ENCODE results near the gene TMEM171. TPM values are rescaled to one million over a fixed set of nuclear protein-coding genes. Genes with fewer than 3 reads are reported as not detected.
A peak's percentile ranks its signal among the peaks of the same experiment; 100 is the strongest.

TMEM171 gene
- total RNA-seq, 2 donors from 2014 or later = 0.62 to 1.4 TPM

DNA sequence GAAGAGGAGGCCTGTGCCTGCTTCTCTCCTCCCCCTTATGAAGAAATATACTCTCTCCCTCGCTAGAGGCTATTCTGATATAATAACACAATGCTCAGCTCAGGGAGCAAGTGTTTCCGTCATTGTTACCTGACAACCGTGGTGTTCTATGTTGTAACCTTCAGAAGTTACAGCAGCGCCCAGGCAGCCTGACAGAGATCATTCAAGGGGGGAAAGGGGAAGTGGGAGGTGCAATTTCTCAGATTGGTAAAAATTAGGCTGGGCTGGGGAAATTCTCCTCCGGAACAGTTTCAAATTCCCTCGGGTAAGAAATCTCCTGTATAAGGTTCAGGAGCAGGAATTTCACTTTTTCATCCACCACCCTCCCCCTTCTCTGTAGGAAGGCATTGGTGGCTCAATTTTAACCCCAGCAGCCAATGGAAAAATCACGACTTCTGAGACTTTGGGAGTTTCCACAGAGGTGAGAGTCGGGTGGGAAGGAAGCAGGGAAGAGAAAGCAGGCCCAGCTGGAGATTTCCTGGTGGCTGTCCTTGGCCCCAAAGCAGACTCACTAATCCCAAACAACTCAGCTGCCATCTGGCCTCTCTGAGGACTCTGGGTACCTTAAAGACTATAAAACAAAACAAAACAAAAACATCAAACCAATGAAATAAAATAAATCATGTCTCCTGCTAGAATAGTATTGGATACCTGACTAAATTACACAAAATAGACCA is 53.9 kb downstream of the TMEM171 start:
- no peak for ATAC-seq
- peaks cover 6 to 7% of the 10 kb centered on the region in 2 donors for H3K4me1 Mint-ChIP-seq (ENCODE audit: low read depth in 2 of 2)
- peaks cover 42 to 64% of the 10 kb centered on the region in 2 donors for H3K27me3 Mint-ChIP-seq
- H3K27ac Mint-ChIP-seq = no peak overlapping the region
- no peaks in the 10 kb centered on the region for H3K9me3 Mint-ChIP-seq
- no peak for DNase-seq (ENCODE audit: low spot score)
- no peak overlapping the region for H3K4me3 Mint-ChIP-seq
- H3K36me3 Mint-ChIP-seq = no peaks in the 10 kb centered on the region

DNA sequence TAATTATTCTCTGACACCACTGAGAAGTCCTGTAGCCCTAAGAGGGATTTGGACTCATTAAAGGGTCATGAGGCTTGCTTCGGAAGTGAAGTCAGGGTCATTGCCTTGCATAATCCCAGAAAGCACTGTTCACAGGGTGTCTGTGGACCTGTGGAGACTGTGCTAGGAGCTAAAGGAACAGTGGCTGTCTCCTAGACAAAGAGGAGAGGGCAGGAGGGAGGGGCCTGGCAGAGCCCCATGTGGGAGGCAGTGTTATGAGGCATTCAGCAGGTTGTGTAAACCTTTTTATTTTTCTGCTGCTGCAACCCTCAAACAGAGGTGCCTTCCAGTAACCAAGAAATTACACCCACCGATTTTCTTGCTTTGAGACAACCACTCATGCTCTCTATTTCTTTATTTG is 55.9 kb downstream of the TMEM171 start:
- Mint-ChIP-seq H3K27ac (no peak overlapping the region), H3K36me3 (no peaks in the 10 kb centered on the region), H3K9me3 (no peaks in the 10 kb centered on the region), H3K4me1 (ENCODE audit: low read depth in 2 of 2) (no peaks in the 10 kb centered on the region), H3K27me3 (peaks cover 45 to 72% of the 10 kb centered on the region in 2 donors), H3K4me3 (no peak overlapping the region)
- ATAC-seq (no peak), DNase-seq (ENCODE audit: low spot score) (peak; percentile 18)

GRCh38 chr5:73178265-73178664 is 57.9 kb downstream of the TMEM171 start:
- Mint-ChIP-seq H3K4me1 (ENCODE audit: low read depth in 2 of 2) (no peaks in the 10 kb centered on the region), H3K27ac (no peak overlapping the region), H3K4me3 (no peak overlapping the region), H3K9me3 (no peaks in the 10 kb centered on the region), H3K36me3 (no peaks in the 10 kb centered on the region), H3K27me3 (peaks cover 46 to 59% of the 10 kb centered on the region in 2 donors)
- ATAC-seq (no peak), DNase-seq (ENCODE audit: low spot score) (no peak)

DNA sequence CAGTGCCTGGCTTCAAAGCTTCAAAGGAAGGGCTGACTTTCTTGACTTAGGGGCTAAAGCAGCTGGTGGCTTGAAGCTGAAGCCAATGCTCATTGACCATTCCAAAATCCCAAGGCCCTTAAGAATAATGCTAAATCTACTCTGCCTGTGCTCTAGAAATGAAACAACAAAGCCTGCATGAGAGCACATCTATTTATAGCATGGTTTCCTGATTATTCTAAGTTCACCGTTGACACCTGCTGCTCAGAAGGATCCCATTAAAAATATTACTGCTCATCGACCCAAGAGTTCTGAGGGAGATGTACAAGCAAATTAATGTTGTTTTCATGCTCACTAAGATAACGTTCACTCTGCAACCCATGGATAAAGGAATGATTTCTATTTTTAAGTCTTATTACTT is 59.4 kb downstream of the TMEM171 start:
- no peaks in the 10 kb centered on the region for H3K4me1 Mint-ChIP-seq (ENCODE audit: low read depth in 2 of 2)
- no peak overlapping the region for H3K27ac Mint-ChIP-seq
- H3K4me3 Mint-ChIP-seq = no peak overlapping the region
- H3K27me3 Mint-ChIP-seq = peaks cover 45 to 59% of the 10 kb centered on the region in 2 donors
- ATAC-seq = no peak
- peak; percentile 47 for DNase-seq (ENCODE audit: low spot score)
- H3K9me3 Mint-ChIP-seq = no peaks in the 10 kb centered on the region
- H3K36me3 Mint-ChIP-seq = peaks cover 4% of the 10 kb centered on the region

GRCh38 chr5:73180566-73180965 is 60.2 kb downstream of the TMEM171 start:
- DNase-seq (ENCODE audit: low spot score) (peak; percentile 8), ATAC-seq (no peak)
- no peak overlapping the region for H3K27ac Mint-ChIP-seq
- H3K9me3 Mint-ChIP-seq = no peaks in the 10 kb centered on the region
- peaks cover 45 to 65% of the 10 kb centered on the region in 2 donors for H3K27me3 Mint-ChIP-seq
- H3K4me1 Mint-ChIP-seq (ENCODE audit: low read depth in 2 of 2) = no peaks in the 10 kb centered on the region
- H3K4me3 Mint-ChIP-seq = no peak overlapping the region
- peaks cover 4% of the 10 kb centered on the region for H3K36me3 Mint-ChIP-seq

Other genes starting within 250 kb of the TMEM171 start
- 1 to 10 TPM; 3.4 to 7.1 TPM for gene FCHO2, start 164.5 kb upstream of the TMEM171 start, total RNA-seq
- not detected for gene TMEM174, start 52.6 kb downstream of the TMEM171 start, total RNA-seq

All from natural killer cell treated with Interleukin-12 subunit alpha and Interleukin-12 subunit beta and Interleukin-15 and Interleukin-18, amount 100 ng/mL, for 72 hours (primary cell).